Activated CD8-positive, alpha-beta memory T cell treated with anti-CD3 and anti-CD28 coated beads for 36 hours (primary cell): ENCODE data around the gene PCBP4. TPM values are rescaled to one million over a fixed set of nuclear protein-coding genes. Genes with fewer than 3 reads are reported as not detected.

Experiments
- CTCF ChIA-PET: fragments of 350-600 bp; sonication (Branson Sonifier 250); formaldehyde crosslinking; loops from one replicate; lab custom pipeline; 2021; ENCODE audit warnings: antibody characterized with exemption; lab: Charles Lee
- POLR2A ChIA-PET: fragments of 350-600 bp; sonication (Branson Sonifier 250); formaldehyde crosslinking; loops from one replicate; lab custom pipeline; 2021; ENCODE audit warnings: antibody characterized with exemption; lab: Charles Lee
- total RNA-seq, 2 experiments: library from RNA; stranded (reverse); gene quantifications; one replicate each; pipeline ENCODE4 v1.2.3, GENCODE V29; 2021

The PCBP4 gene
- total RNA-seq, 2 experiments from 2014 or later = 10.4 to 10.9 TPM

DNA sequence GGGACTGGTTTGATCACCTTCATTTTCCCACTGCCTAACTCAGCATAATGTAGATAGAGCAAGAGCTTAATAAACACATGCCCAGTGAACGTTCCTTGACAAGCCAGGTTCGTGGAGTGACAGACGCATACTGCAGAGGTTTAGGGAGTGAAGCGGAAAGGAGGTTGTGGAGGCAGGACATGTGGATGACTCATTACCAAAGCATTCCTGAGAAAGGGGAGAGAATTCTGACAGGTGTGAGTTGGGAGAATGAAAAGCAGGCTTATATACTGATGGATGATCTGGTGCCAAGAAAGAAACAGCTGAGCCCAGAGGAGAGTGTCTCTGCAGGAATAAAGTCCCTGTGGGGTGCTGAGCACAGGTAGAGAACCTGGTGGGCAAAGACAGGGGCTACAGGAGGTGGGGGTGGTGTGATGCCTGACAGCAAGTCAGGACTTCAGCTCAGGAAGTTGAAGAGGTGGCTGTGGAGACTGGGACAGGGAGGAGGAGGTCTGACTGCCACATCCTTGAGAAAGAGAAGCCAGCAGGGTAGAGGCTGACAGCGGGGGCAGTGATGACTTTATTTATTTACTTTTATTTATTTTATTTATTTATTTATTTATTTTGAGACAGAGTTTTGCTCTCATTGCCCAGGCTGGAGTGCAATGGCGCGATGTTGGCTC lies 30.8 kb upstream of the PCBP4 start:
- ChIA-PET CTCF (interaction anchor here (1.0 to 1.4 kb wide), 3 partner anchors 55 to 148 kb away, joined by 3 to 5 read pairs (median 3); no protein-coding TSS in a partner anchor), POLR2A (interaction anchor here (0.6 kb wide), 1 partner anchor 24 kb away, joined by 3 read pairs; the partner anchor contains the start of gene ABHD14B)

DNA sequence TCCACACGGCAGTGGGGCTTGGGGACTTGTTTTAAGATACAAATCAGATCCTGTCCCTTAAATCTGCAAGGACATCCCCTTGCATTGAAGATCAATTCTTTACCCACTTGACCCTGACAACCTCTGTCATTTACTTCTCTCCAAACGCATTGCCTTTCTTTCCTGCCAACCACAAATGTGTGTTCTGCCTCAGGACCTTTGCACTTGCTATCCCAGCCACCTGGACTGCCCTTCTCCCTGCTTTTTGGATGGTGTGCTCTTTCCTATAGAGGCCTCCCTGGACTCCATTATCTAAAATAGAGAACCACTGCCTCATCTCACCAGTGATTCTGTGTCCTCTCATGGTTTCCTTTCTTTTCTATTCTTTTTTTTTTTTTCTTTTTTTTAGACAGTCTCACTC lies 29.9 kb upstream of the PCBP4 start:
- ChIA-PET POLR2A (no interaction called here), CTCF (interaction anchor here (1.0 kb wide), 1 partner anchor 149 kb away, joined by 3 read pairs; no protein-coding TSS in a partner anchor)

DNA sequence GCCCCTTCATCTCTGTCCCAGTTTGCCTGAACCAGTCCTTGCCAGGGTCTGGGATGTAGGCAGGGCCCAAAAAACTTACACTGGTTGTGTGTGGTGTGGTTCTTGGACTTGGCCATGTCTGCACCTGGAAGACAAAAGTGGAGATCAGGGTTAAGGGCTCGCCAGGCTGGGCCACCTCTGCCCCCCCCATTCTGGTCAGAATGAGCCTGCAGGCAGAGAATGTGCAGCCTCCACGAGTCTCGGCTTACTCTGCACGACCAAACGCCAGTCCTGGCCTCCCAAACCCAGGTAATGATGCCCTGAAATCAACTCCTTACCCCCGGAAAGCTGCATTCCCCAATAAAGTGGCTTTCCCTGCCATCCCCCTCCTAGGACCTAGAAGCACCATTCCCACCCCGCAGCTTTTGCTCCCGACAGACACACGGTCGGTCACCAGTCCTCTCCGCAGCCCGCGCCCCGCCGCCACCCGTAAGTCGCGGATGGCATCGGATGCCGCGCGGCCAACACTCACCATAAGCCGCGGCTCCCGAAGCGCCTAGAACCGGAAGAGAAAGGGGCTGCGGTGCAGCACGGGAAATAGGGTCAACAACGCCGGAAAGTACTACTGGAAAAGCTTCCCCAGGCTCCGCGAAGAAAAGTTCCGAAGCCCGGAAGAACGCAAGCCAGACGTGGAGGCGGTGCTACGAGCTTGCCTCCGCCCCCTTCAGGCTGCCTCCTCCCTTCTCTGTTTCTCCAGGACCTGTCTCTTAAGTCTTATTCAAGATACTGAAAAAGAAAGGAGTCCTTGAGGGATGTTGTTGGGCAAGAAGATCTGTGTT lies 28.3 kb upstream of the PCBP4 start, which contains the start of gene RPL29:
RPL29 (minus strand) TSS at position 550 of the 818 bp plus-strand sequence; CDS start at position 116, 434 bp downstream.
- CTCF ChIA-PET = interaction anchor here (0.7 to 5.0 kb wide), 12 partner anchors 12 to 159 kb away, joined by 3 to 31 read pairs (median 4); partner anchors contain the start of genes ABHD14A, ABHD14B, ACY1 and DUSP7
- POLR2A ChIA-PET = interaction anchor here (0.6 to 5.5 kb wide), 14 partner anchors 12 to 284 kb away, joined by 3 to 84 read pairs (median 3); partner anchors contain the start of genes ABHD14B, ACY1, DUSP7 and GPR62

DNA sequence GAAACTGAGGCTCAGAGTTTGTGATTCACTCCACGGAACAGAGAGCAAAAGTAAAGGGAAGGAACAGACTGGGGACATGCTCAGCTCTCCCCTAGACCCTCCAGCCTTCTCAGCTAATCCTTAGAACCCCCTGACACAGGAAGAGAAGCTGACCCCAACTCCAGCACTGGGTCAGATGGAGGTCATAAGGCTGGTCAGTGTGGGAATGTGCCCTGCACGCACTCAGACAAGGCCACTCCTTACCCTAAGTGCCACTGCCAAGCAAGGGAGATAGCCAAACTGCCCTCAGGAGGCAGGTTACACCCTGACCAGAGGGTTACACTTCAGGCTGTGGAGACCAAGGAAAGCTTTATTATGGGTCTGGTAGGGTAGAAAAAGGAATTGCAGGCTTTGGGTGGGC lies 27.3 kb upstream of the PCBP4 start:
- ChIA-PET POLR2A (interaction anchor here (0.5 to 5.5 kb wide), 3 partner anchors 11 to 283 kb away, joined by 3 to 84 read pairs (median 26); partner anchors contain the start of genes ACY1, PARP3 and RRP9), CTCF (interaction anchor here (4.8 to 5.0 kb wide), 2 partner anchors 11 to 21 kb away, joined by 26 to 31 read pairs; partner anchors contain the start of genes ABHD14A, ABHD14B and ACY1)

DNA sequence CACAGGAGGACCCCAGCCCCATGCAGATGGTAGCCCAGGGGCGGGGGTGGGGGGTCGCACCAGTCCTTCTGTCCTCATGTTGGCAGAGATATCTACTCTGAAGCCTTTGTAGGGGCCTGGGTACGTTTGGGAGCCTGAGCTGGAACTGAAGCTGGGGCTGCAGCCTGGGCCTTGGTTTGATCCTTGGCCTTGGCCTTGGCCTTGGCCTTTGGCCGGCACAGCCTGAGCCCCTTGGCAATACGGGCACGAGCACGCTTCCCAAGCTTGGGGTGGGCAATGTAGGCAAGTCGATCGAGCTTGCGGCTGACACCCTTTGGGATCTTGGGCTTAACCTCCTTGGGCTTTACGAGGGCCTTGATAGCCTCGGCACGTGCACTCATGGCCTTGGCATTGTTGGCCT lies 26.4 kb upstream of the PCBP4 start:
- ChIA-PET CTCF (interaction anchor here (1.1 to 5.0 kb wide), 3 partner anchors 10 to 20 kb away, joined by 3 to 31 read pairs (median 26); partner anchors contain the start of genes ABHD14A, ABHD14B and ACY1), POLR2A (interaction anchor here (5.5 kb wide), 1 partner anchor 10 kb away, joined by 84 read pairs; the partner anchor contains the start of gene ACY1)

DNA sequence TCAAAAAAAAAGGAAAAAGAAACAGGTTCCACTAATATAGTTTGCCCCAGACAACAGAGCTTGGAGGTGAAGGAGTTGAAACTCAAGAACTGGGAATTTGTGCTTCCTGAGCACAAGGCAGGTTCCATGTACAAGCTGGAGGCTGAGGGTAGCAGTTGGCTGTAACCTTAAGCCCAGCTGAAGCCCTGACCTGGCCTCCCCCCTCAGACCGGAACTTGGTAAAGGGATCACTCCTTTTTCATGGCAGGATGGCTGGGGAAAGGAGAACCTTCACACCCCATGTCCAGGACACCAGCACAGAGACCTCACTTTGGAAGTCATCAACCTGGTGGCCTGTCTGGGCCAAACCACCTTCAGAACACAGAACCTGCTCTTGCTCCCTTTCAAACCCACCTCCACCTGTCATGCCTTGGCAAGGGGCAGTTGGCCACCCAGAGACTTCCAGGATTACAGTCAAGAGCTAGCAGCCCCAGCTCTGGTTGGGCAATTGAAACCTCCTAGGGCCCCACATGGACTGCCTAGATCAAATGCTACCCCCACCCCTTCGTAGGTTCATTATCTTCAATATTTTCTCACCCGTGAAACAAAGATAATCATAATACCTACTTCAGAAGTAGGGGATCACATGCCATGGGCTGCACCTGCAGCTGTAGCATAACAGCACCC lies 24.9 kb upstream of the PCBP4 start:
- POLR2A ChIA-PET = interaction anchor here (0.6 to 5.5 kb wide), 3 partner anchors 9 to 1483 kb away, joined by 3 to 84 read pairs (median 4); partner anchors contain the start of gene ACY1
- CTCF ChIA-PET = interaction anchor here (0.7 to 5.0 kb wide), 5 partner anchors 9 to 131 kb away, joined by 3 to 31 read pairs (median 3); partner anchors contain the start of genes ABHD14A, ABHD14B, ACY1 and RRP9

DNA sequence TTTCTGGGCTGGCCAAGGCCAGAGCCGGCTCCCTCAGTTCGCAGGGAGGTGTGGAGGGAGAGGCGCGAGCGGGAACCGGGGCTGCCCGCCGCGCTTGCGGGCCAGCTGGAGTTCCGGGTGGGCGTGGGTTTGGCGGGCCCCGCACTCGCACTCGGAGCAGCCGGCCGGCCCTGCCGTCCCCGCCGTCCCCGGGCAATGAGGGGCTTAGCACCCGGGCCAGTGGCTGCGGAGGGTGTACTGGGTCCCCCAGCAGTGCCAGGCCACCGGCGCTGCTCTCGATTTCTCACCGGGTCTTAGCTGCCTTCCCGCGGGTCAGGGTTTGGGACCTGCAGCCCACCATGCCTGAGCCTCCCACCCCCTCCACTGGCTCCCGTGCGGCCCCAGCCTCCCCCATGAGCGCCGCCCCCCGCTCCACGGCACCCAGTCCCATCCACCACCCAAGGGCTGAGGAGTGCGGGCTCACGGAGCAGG lies 23.3 kb upstream of the PCBP4 start:
- POLR2A ChIA-PET = interaction anchor here (1.0 to 1.3 kb wide), 2 partner anchors 17 to 66 kb away, joined by 3 read pairs; partner anchors contain the start of genes ABHD14B and DUSP7
- CTCF ChIA-PET = interaction anchor here (0.7 kb wide), 2 partner anchors 66 to 222 kb away, joined by 3 to 4 read pairs; partner anchors contain the start of gene DUSP7

DNA sequence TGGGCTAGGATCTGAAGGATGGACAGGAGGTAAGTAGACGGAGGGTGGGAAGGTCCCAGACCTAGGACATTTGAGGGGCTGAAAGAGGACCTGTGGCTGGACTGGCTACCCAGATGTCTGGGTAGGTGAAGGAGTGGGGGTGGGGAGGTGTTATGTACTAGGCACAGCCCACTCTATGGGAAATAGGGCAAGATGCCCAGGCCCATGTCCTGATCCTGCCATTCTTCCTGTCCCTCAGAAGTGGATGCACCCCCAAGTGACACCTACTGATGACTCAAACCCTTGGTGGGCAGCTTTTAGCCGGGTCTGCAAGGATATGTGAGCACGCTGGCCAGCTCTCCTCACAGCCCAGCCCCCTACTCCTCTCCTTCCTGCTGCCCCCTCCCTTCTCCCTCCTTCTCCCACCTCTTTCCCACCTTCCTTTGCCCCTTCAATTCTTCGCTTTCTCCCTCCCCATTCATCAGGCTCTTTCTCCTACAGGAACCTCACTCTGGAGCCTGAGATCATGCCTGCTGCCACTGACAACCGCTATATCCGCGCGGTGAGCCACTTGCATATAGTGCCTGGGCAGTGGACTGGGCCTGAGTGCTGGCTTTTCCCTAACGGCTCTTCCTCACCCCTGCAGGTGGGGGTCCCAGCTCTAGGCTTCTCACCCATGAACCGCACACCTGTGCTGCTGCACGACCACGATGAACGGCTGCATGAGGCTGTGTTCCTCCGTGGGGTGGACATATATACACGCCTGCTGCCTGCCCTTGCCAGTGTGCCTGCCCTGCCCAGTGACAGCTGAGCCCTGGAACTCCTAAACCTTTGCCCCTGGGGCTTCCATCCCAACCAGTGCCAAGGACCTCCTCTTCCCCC lies 21.3 kb upstream of the PCBP4 start:
- CTCF ChIA-PET = no interaction called here
- POLR2A ChIA-PET = no interaction called here

DNA sequence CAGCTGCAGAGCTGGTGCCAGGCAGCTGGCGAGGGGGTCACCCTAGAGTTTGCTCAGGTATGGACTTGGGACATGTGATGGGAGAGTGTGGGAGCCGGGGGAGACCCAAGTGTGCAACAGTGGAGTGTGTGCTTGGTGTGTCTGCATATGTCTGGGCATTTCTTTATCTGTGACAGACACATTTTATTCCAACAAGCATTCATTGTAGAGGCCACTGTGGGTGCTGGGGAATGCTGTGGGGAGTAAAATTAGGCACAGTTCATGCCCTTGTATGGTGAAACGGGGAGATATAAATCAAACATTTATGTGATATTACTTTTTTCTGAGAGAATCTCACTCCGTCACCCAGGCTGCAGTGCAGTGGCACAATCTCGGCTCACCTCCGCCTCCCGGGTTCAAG lies 20.3 kb upstream of the PCBP4 start:
- CTCF ChIA-PET = no interaction called here
- POLR2A ChIA-PET = no interaction called here

DNA sequence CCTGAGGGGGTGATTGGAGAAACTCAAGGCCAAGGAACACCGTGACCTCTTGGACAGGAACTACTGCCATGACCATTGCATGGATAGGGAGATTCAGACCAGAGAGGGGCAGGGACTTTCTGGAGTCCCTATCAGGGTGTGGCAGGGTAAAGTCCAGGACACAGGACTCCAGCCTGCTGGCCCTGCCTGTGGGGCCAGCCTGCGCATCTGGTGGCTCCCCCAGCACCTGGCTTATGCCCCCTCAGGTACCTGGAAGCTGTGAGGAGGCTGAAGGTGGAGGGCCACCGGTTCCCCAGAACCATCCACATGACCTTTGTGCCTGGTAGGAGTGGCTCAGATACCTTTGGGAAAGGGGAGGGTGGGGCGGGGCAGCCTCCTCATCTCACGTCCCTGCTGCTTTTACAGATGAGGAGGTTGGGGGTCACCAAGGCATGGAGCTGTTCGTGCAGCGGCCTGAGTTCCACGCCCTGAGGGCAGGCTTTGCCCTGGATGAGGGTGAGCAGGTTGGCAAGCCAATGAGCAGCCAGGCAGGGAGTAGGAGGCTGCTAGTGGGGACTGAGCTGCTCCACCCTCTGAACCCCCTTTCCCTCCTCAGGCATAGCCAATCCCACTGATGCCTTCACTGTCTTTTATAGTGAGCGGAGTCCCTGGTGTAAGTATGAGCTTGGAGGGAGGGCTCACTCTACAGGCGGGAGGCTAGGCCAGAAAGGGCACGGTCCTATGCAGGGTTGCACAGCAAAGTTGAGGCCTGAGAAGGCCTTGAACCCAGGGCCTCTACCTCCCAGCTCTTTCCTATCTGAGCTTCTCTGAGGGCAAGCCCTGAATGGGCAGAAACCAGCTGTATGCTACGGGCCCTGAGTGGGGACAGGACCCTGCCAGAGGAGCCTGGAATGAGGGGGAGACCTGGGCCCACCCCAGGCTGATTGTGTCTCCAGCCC lies 19.0 kb upstream of the PCBP4 start:
- CTCF ChIA-PET = no interaction called here

DNA sequence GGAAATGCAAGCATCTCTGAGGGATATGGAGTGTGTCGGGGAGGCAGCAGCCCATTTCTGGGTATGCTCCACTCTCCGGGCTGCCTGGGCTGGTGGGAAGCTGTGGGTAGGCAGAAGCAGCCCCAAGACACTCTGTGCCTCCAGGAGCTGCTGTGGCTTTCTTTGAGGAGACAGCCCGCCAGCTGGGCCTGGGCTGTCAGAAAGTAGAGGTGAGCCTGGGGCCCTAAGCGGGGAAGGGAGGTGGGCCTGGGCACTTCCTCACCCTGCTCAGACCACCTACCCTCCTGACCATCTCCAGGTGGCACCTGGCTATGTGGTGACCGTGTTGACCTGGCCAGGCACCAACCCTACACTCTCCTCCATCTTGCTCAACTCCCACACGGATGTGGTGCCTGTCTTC lies 17.8 kb upstream of the PCBP4 start:
- POLR2A ChIA-PET = interaction anchor here (4.4 kb wide), 1 partner anchor 9 kb away, joined by 84 read pairs; the partner anchor contains the start of gene RPL29
- CTCF ChIA-PET = interaction anchor here (2.1 to 4.1 kb wide), 2 partner anchors 9 to 43 kb away, joined by 6 to 31 read pairs; partner anchors contain the start of genes PARP3, RPL29 and RRP9

More for the DNA sequence above, 19.0 kb upstream of the PCBP4 start:
- POLR2A ChIA-PET = no interaction called here

DNA sequence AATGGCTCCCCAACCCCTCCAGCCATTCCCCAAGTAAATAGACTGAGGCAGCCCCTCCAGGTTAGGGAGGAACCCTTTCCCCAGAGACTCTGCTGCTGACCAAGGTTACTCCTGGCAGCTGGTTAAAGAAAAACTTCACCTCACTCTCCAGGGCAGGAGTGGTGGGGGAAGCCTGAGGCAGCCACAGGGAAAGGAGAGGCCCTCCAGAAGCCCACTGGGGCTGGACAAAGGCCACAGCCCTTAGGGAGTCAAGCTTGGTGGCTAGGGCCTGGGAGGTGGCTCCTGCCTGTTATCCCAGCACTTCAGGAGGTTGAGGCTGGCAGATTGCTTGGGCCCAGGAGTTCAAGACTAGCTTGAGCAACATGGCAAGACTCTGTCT lies 17.0 kb upstream of the PCBP4 start:
- CTCF ChIA-PET = interaction anchor here (0.7 to 4.1 kb wide), 5 partner anchors 10 to 156 kb away, joined by 3 to 31 read pairs (median 10); partner anchors contain the start of genes ABHD14A, ABHD14B, PARP3 and RPL29

DNA sequence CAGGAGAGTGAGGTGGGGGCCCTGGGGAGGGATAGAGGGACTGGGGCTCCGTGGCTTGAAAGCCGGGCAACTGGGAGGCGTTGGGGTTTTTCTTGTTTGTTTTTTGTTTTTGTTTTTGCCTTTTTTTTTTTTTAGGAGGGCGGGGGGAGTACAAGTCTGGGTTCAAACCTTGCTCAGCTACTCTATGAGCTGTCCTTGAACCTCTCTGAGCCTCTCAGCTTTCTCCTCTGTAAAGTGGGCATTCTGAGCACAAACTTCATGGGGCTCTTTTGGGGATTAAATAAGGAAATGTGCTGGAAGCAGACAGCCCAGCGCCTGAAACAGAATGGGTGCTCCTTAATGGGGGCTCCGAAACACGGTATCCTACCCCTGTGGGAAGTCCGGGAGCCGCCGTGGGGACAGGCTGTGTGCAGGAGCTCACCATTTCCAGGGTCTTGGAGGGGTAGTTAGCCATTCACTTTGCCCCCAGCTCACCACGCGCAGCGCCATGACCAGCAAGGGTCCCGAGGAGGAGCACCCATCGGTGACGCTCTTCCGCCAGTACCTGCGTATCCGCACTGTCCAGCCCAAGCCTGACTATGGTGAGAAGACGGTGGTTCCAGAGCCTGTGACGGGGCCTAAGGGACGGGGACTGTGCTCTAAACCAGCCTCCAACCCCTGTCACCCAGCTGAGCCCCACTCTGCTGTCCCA lies 16.5 kb upstream of the PCBP4 start:
- ChIA-PET CTCF (interaction anchor here (0.6 to 4.1 kb wide), 7 partner anchors 10 to 295 kb away, joined by 3 to 31 read pairs (median 6); partner anchors contain the start of genes ABHD14A, ABHD14B, PARP3 and RPL29), POLR2A (interaction anchor here (0.6 to 4.4 kb wide), 10 partner anchors 9 to 1643 kb away, joined by 3 to 84 read pairs (median 5); partner anchors contain the start of genes ABHD14A, ABHD14B, PARP3 and RASSF1)

More for the DNA sequence above, 17.0 kb upstream of the PCBP4 start:
- POLR2A ChIA-PET = interaction anchor here (0.7 to 4.4 kb wide), 3 partner anchors 9 to 293 kb away, joined by 4 to 84 read pairs (median 5); partner anchors contain the start of gene RPL29

DNA sequence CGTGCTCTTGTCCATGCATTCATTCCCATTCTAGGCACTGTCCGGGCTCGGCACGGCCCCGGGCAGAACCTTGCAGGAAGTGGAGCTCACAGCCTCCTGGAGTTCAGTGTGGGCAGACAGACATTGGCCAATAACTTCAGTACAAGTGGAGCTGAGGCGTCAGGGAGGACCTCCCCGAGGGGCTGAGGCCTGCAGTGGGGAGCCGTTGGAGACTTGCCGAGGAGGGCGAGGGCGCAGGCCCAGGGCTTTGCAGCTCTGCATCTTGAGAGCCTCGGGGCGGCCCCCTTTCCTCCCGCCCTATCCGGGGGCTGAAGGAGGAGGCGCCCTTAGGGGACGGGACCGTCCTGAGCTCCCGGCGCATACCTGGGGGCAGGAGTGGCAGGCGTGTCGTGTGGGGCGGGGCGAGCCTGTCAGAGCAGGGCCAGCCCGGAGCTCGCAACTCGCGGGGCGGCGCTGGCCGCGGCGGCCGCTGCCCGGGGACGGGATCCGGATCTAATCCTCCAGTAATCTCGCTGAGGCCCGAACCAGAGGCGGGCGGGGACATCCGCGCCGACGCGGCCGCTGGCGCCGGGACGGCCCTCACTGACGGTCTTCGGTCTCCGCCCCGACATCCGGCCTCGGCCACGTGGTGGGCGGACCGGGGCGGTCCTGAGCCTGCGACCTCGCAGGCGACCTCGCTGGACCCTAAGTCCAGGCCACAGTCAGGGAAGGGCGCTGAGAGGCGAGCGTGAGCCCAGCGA lies 15.8 kb upstream of the PCBP4 start, which contains the start of gene ACY1:
ACY1 (plus strand) TSS at position 698 of the 740 bp plus-strand sequence. CDS start 530 bp downstream, outside the sequence.
- ChIA-PET CTCF (interaction anchor here (0.8 to 4.1 kb wide), 8 partner anchors 9 to 296 kb away, joined by 3 to 31 read pairs (median 8); partner anchors contain the start of genes ABHD14A, ABHD14B, PARP3 and RPL29), POLR2A (interaction anchor here (0.7 to 4.4 kb wide), 10 partner anchors 8 to 470 kb away, joined by 3 to 84 read pairs (median 4); partner anchors contain the start of genes ABHD14A, ABHD14B, PARP3 and RPL29)
